ENCODE measurements around the gene WFDC1.

GRCh38 chr16:84254062-84254461, 40.6 kb upstream of the WFDC1 start:
- TF ChIP-seq CTCF (IDR thresholded peaks at IDR 0.05) (no peak), SMC3 (IDR thresholded peaks at IDR 0.05; ENCODE audit: low read depth, low read length) (no peak), MAX (IDR thresholded peaks at IDR 0.05; ENCODE audit: low read depth) (no peak), USF2 (IDR thresholded peaks at IDR 0.05; ENCODE audit: borderline replicate concordance, low read depth, low read length) (no peak), RFX5 (IDR thresholded peaks at IDR 0.05; ENCODE audit: low read length) (no peak), REST (IDR thresholded peaks at IDR 0.05; ENCODE audit: low read depth, low read length) (no peak), ZBTB33 (IDR thresholded peaks at IDR 0.05; ENCODE audit: borderline replicate concordance, low read depth) (no peak), MXI1 (IDR thresholded peaks at IDR 0.05; ENCODE audit: low read depth, low read length) (no peak), EP300 (IDR thresholded peaks at IDR 0.05; ENCODE audit: borderline replicate concordance in 1 of 2, low read depth in 1 of 2, low read length in 1 of 2) (no peak), RCOR1 (IDR thresholded peaks at IDR 0.05; ENCODE audit: low read length) (no peak)
